ENCODE data around the gene RSRC2.

GRCh38 chr12:122544537-122544936 lies 17.8 kb upstream of the RSRC2 start:
- TF ChIP-seq POLR2A (IDR thresholded peaks at IDR 0.05) (no peak), CTCF (IDR thresholded peaks at IDR 0.05) (no peak)
